ENCODE measurements around the gene CYB5D1.

The CYB5D1 gene

GRCh38 chr17:7825206-7825990 is 32.4 kb upstream of the CYB5D1 start:
- Mint-ChIP-seq H3K36me3 (ENCODE audit: low read depth) (no peaks in the 10 kb centered on the region), H3K4me3 (no peak overlapping the region), H3K27me3 (peaks cover 8% of the 10 kb centered on the region), H3K4me1 (peaks cover 2% of the 10 kb centered on the region), H3K9me3 (no peaks in the 10 kb centered on the region), H3K27ac (no peak overlapping the region)
- ATAC-seq (peak; percentile 47), DNase-seq (no peak)

- no peak for ATAC-seq
- H3K36me3 Mint-ChIP-seq (ENCODE audit: low read depth) = no peaks in the 10 kb centered on the region
- H3K9me3 Mint-ChIP-seq = no peaks in the 10 kb centered on the region
These were observed 27.2 kb upstream of the CYB5D1 start for GRCh38 chr17:7830616-7831015.

GRCh38 chr17:7831233-7831632 is 26.6 kb upstream of the CYB5D1 start:
- no peak for DNase-seq
- no peak overlapping the region for H3K4me3 Mint-ChIP-seq
- no peak for ATAC-seq
- H3K4me1 Mint-ChIP-seq = peaks cover 14% of the 10 kb centered on the region
- H3K27me3 Mint-ChIP-seq = peaks cover 6% of the 10 kb centered on the region
- H3K9me3 Mint-ChIP-seq = no peaks in the 10 kb centered on the region
- no peak overlapping the region for H3K27ac Mint-ChIP-seq
- no peaks in the 10 kb centered on the region for H3K36me3 Mint-ChIP-seq (ENCODE audit: low read depth)

More at GRCh38 chr17:7830616-7831015, 27.2 kb upstream of the CYB5D1 start:
- Mint-ChIP-seq H3K4me1 (peaks cover 12% of the 10 kb centered on the region), H3K4me3 (no peak overlapping the region), H3K27me3 (peaks cover 6% of the 10 kb centered on the region), H3K27ac (peak overlapping the region; percentile 38)
- DNase-seq = no peak

- no peak for DNase-seq
- no peak overlapping the region for H3K27ac Mint-ChIP-seq
- no peaks in the 10 kb centered on the region for H3K36me3 Mint-ChIP-seq (ENCODE audit: low read depth)
- no peaks in the 10 kb centered on the region for H3K9me3 Mint-ChIP-seq
- H3K4me3 Mint-ChIP-seq = no peak overlapping the region
- peaks cover 6% of the 10 kb centered on the region for H3K27me3 Mint-ChIP-seq
- H3K4me1 Mint-ChIP-seq = peaks cover 25% of the 10 kb centered on the region
- ATAC-seq = no peak
These were observed 25.4 kb upstream of the CYB5D1 start for GRCh38 chr17:7832431-7832830.

GRCh38 chr17:7833011-7833794 is 24.6 kb upstream of the CYB5D1 start:
- ATAC-seq = no peak
- Mint-ChIP-seq H3K27me3 (peaks cover 2% of the 10 kb centered on the region), H3K9me3 (no peaks in the 10 kb centered on the region), H3K36me3 (ENCODE audit: low read depth) (no peaks in the 10 kb centered on the region), H3K4me3 (peak overlapping the region; percentile 89), H3K4me1 (peaks cover 30% of the 10 kb centered on the region), H3K27ac (peak overlapping the region; percentile 67)
- no peak for DNase-seq

GRCh38 chr17:7833795-7834541 is 23.8 kb upstream of the CYB5D1 start, which contains the start of gene KDM6B:
KDM6B (plus strand) TSS chr17:7834217; CDS start chr17:7845555, 11,338 bp downstream.
- peak; percentile 87 for DNase-seq
- Mint-ChIP-seq H3K9me3 (no peaks in the 10 kb centered on the region), H3K27ac (peak within 1 kb of the TSS; percentile 90), H3K4me1 (peaks cover 37% of the 10 kb centered on the region), H3K27me3 (peaks cover 2% of the 10 kb centered on the region), H3K36me3 (ENCODE audit: low read depth) (no peaks in the 10 kb centered on the region), H3K4me3 (peak within 1 kb of the TSS; percentile 89)
- ATAC-seq = peak; percentile 56

GRCh38 chr17:7834542-7834956 is 23.3 kb upstream of the CYB5D1 start:
- Mint-ChIP-seq H3K9me3 (no peaks in the 10 kb centered on the region), H3K4me1 (peaks cover 43% of the 10 kb centered on the region), H3K4me3 (peak overlapping the region; percentile 89), H3K36me3 (ENCODE audit: low read depth) (no peaks in the 10 kb centered on the region), H3K27ac (peak overlapping the region; percentile 90), H3K27me3 (no peaks in the 10 kb centered on the region)
- DNase-seq (peak; percentile 62), ATAC-seq (peak; percentile 15)

- DNase-seq = peak; percentile 91
- no peaks in the 10 kb centered on the region for H3K27me3 Mint-ChIP-seq
- H3K4me3 Mint-ChIP-seq = peak overlapping the region; percentile 89
- H3K36me3 Mint-ChIP-seq (ENCODE audit: low read depth) = no peaks in the 10 kb centered on the region
- H3K27ac Mint-ChIP-seq = peak overlapping the region; percentile 90
- ATAC-seq = peak; percentile 40
- no peaks in the 10 kb centered on the region for H3K9me3 Mint-ChIP-seq
- peaks cover 49% of the 10 kb centered on the region for H3K4me1 Mint-ChIP-seq
These were observed 22.6 kb upstream of the CYB5D1 start for GRCh38 chr17:7834957-7835813.

- no peaks in the 10 kb centered on the region for H3K9me3 Mint-ChIP-seq
- H3K36me3 Mint-ChIP-seq (ENCODE audit: low read depth) = peaks cover 1% of the 10 kb centered on the region
- H3K4me3 Mint-ChIP-seq = peak overlapping the region; percentile 89
- H3K27ac Mint-ChIP-seq = peak overlapping the region; percentile 88
- ATAC-seq = peak; percentile 23
- no peak for DNase-seq
- H3K4me1 Mint-ChIP-seq = peaks cover 57% of the 10 kb centered on the region
- H3K27me3 Mint-ChIP-seq = no peaks in the 10 kb centered on the region
These were observed 21.8 kb upstream of the CYB5D1 start for GRCh38 chr17:7835814-7836595.

GRCh38 chr17:7836596-7837407 is 21.0 kb upstream of the CYB5D1 start:
- H3K4me1 Mint-ChIP-seq = peaks cover 63% of the 10 kb centered on the region
- DNase-seq (peak; percentile 70), ATAC-seq (no peak)
- peak overlapping the region; percentile 88 for H3K27ac Mint-ChIP-seq
- H3K9me3 Mint-ChIP-seq = no peaks in the 10 kb centered on the region
- H3K36me3 Mint-ChIP-seq (ENCODE audit: low read depth) = peaks cover 4% of the 10 kb centered on the region
- H3K4me3 Mint-ChIP-seq = peak overlapping the region; percentile 89
- H3K27me3 Mint-ChIP-seq = no peaks in the 10 kb centered on the region

GRCh38 chr17:7837408-7838088 is 20.3 kb upstream of the CYB5D1 start:
- no peak for ATAC-seq

More at GRCh38 chr17:7837408-7838088, 20.3 kb upstream of the CYB5D1 start:
- peak overlapping the region; percentile 88 for H3K27ac Mint-ChIP-seq
- H3K9me3 Mint-ChIP-seq = no peaks in the 10 kb centered on the region
- DNase-seq = no peak
- H3K4me3 Mint-ChIP-seq = peak overlapping the region; percentile 89
- H3K36me3 Mint-ChIP-seq (ENCODE audit: low read depth) = peaks cover 4% of the 10 kb centered on the region
- no peaks in the 10 kb centered on the region for H3K27me3 Mint-ChIP-seq
- peaks cover 64% of the 10 kb centered on the region for H3K4me1 Mint-ChIP-seq
